Measurements from ENCODE around the gene MBD3L5. TPM values are rescaled to one million over a fixed set of nuclear protein-coding genes. Genes with fewer than 3 reads are reported as not detected.
"Not testable (repeated sequence)": the region's sequence is repeated elsewhere in the genome, so short reads cannot be mapped to it uniquely, and the experiment has no call there.

MBD3L5 gene
- total RNA-seq, 1 donor from 2014 or later = not detected

DNA sequence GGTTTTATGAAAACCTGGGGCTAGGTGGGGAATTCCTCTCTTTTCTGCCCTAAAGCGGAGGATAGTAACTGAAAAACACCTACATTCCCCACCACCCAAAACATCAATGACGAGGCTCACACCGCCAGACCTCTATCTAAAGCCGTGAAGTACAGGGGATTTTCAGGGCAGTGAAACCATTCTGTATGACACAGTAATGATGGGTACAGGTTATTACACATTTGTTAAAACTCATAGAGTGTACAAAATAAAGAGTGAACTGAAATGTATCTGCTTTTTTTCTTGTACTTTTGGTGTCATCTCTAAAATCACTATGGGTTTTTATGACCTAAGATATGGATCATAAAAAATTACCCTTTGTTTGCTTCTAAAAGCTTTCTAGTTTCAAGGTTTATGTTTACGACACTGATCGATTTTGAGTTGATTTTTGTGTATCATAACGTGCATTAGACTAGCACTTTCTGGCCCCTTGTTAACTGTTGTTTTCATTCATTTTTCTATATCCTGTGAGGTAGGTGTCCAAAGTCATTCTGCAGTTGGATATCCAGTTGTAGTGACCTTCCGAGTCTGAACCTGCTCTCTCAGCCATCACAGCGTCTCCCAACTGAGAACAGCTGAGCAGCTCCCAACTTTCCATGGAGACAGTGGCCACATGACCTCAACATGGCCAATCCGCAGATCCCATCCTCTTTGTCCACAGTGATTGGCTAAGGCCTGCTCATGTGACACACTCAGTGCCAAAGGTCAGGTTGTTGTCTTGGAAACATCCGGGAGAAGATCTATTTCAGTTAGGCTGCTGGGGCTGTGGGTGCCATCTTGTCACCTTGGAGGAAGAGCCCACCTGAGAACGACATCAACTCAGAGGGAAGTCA lies 19.4 kb upstream of the MBD3L5 start:
- Mint-ChIP-seq H3K9me3 (peaks cover 8% of the 10 kb centered on the region), H3K27me3 (ENCODE audit: low read depth) (no peaks in the 10 kb centered on the region), H3K4me3 (ENCODE audit: low read depth) (no peak overlapping the region), H3K4me1 (ENCODE audit: low read depth) (peaks cover 38% of the 10 kb centered on the region), H3K36me3 (ENCODE audit: low read depth) (no peaks in the 10 kb centered on the region), H3K27ac (peak overlapping the region; percentile 78)
- intact Hi-C loops (cut with micrococcal nuclease) = no loop called here
- no peak for DNase-seq (ENCODE audit: low spot score)

DNA sequence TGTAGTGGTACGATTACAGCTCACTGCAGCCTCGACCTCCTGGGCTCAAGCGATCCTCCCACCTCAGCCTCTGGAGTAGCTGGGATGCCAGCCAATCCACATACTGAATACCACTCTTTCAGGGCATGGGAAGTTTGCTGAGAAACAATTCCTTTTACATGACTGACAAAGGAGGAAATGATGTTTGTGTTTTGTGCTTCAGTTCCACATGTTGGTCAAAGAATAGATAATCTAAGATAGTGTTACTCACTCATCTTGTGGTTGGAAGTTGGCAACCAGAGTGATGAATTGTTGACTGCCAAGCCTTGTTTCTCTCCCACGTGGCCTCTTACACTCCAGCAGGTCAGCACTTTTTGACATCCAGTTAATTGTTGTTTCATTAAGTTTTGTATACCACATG lies 16.7 kb upstream of the MBD3L5 start:
- intact Hi-C loops (cut with micrococcal nuclease) = no loop called here
- Mint-ChIP-seq H3K27me3 (ENCODE audit: low read depth) (no peaks in the 10 kb centered on the region), H3K4me1 (ENCODE audit: low read depth) (peaks cover 32% of the 10 kb centered on the region), H3K36me3 (ENCODE audit: low read depth) (no peaks in the 10 kb centered on the region), H3K27ac (peak overlapping the region; percentile 62), H3K9me3 (peaks cover 8% of the 10 kb centered on the region), H3K4me3 (ENCODE audit: low read depth) (no peak overlapping the region)
- DNase-seq (ENCODE audit: low spot score) = no peak

DNA sequence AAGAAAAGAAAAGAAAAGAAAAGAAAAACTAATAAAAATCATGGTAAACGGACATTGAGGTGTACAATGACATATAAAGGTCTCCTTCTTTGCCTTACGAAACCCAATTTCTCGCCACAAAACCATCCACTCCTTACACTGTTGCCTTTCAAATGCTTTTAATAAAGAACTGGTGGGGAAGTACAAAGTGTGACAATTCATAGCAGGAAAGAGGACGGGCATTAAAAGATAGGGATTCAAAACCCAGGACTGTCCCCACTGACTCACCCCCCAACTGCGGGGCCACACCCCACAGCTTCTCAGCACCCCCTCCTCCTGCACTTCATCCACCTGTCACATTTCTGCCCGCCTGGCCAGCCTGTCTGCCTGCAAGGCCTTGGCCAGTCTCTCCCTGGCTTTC lies 11.6 kb upstream of the MBD3L5 start:
- H3K4me1 Mint-ChIP-seq (ENCODE audit: low read depth) = peaks cover 7% of the 10 kb centered on the region

DNA sequence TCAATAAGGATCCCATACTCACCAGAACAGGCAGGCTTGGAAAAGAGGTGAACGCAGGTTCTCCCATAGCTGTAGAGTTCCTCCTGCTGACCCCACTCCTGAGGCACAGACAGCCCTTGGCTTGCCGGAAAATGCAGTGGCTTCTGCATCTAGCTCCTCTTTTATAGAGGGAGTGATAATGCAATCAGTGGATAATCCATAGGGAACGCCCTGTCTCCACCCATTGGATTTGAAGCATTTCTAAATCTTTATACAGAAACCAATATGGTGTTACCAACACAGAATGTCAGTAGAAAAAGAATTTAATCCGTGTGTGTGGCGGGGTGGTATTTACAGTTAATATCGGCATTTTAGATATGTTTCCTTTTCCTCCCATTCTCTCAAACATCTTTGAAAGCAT lies 9.0 kb upstream of the MBD3L5 start, which contains the start of gene MBD3L2B:
MBD3L2B (minus strand) TSS at position 101 of the 400 bp plus-strand sequence; CDS start at position 67, 34 bp downstream.
- H3K4me3 Mint-ChIP-seq (ENCODE audit: low read depth); H3K36me3 Mint-ChIP-seq (ENCODE audit: low read depth); DNase-seq (ENCODE audit: low spot score); H3K4me1 Mint-ChIP-seq (ENCODE audit: low read depth); H3K9me3 Mint-ChIP-seq; intact Hi-C loops (cut with micrococcal nuclease); H3K27ac Mint-ChIP-seq; H3K27me3 Mint-ChIP-seq (ENCODE audit: low read depth): not testable (repeated sequence)

More for the DNA sequence above, 11.6 kb upstream of the MBD3L5 start:
- H3K27me3 Mint-ChIP-seq (ENCODE audit: low read depth) = no peaks in the 10 kb centered on the region
- H3K4me3 Mint-ChIP-seq (ENCODE audit: low read depth) = no peak overlapping the region
- DNase-seq (ENCODE audit: low spot score) = no peak
- no peaks in the 10 kb centered on the region for H3K36me3 Mint-ChIP-seq (ENCODE audit: low read depth)
- H3K9me3 Mint-ChIP-seq = peaks cover 1% of the 10 kb centered on the region
- no peak overlapping the region for H3K27ac Mint-ChIP-seq
- intact Hi-C loops (cut with micrococcal nuclease) = no loop called here

DNA sequence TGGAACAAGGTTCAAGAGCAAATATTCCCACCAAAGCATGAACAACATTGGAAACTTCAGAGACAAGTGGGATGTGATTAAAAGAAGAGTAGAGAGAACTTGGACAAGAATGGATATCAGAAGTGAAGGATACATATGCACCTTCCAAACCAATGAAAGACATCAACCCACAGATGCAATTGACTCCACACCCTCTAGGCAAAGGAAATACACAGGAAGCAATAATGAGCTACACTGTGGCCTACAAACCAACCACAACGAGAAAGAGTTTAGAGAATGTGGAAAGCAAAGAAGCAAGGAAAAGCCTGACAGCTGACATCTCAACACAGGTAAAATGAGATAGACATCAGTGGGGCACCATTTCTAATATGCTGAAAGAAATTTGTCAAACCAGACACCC lies 1.6 kb upstream of the MBD3L5 start:
- H3K4me3 Mint-ChIP-seq (ENCODE audit: low read depth); H3K27me3 Mint-ChIP-seq (ENCODE audit: low read depth); H3K4me1 Mint-ChIP-seq (ENCODE audit: low read depth); H3K9me3 Mint-ChIP-seq; DNase-seq (ENCODE audit: low spot score); H3K36me3 Mint-ChIP-seq (ENCODE audit: low read depth); H3K27ac Mint-ChIP-seq; intact Hi-C loops (cut with micrococcal nuclease): not testable (repeated sequence)

DNA sequence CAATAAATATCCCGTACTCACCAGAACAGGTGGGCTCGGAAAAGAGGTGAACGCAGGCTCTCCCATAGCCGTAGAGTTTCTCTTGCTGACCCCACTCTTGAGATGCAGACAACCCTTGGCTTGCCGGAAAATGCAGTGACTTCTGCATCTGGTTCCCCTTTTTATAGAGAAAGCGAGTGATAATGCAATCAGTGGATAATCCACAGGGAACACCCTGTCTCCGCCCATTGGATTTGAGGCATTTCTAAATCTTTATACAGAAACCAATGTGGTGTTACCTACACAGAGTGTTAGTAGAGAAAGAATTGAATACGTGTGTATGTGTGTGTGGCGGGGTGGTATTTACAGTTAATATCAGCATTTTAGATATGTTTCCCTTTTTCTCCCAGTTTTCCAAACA lies 9.7 kb downstream of the MBD3L5 start, which contains the start of gene MBD3L4:
MBD3L4 (minus strand) TSS at position 101 of the 400 bp plus-strand sequence; CDS start at position 66, 35 bp downstream.
- H3K27ac Mint-ChIP-seq; H3K36me3 Mint-ChIP-seq (ENCODE audit: low read depth); H3K27me3 Mint-ChIP-seq (ENCODE audit: low read depth); H3K4me3 Mint-ChIP-seq (ENCODE audit: low read depth); intact Hi-C loops (cut with micrococcal nuclease); H3K9me3 Mint-ChIP-seq; H3K4me1 Mint-ChIP-seq (ENCODE audit: low read depth); DNase-seq (ENCODE audit: low spot score): not testable (repeated sequence)

DNA sequence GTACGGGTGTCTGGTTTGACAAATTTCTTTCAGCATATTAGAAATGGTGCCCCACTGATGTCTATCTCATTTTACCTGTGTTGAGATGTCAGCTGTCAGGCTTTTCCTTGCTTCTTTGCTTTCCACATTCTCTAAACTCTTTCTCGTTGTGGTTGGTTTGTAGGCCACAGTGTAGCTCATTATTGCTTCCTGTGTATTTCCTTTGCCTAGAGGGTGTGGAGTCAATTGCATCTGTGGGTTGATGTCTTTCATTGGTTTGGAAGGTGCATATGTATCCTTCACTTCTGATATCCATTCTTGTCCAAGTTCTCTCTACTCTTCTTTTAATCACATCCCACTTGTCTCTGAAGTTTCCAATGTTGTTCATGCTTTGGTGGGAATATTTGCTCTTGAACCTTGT lies 11.2 kb downstream of the MBD3L5 start:
- DNase-seq (ENCODE audit: low spot score); H3K36me3 Mint-ChIP-seq (ENCODE audit: low read depth); intact Hi-C loops (cut with micrococcal nuclease); H3K9me3 Mint-ChIP-seq; H3K4me3 Mint-ChIP-seq (ENCODE audit: low read depth); H3K4me1 Mint-ChIP-seq (ENCODE audit: low read depth); H3K27me3 Mint-ChIP-seq (ENCODE audit: low read depth); H3K27ac Mint-ChIP-seq: not testable (repeated sequence)

DNA sequence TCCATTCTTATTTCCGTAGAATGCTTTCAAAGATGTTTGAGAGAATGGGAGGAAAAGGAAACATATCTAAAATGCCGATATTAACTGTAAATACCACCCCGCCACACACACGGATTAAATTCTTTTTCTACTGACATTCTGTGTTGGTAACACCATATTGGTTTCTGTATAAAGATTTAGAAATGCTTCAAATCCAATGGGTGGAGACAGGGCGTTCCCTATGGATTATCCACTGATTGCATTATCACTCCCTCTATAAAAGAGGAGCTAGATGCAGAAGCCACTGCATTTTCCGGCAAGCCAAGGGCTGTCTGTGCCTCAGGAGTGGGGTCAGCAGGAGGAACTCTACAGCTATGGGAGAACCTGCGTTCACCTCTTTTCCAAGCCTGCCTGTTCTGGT lies 18.6 kb downstream of the MBD3L5 start, which contains the start of gene MBD3L2:
MBD3L2 (plus strand) TSS at position 301 of the 400 bp plus-strand sequence; CDS start at position 354, 53 bp downstream.
- H3K4me1 Mint-ChIP-seq (ENCODE audit: low read depth); H3K27ac Mint-ChIP-seq; H3K9me3 Mint-ChIP-seq; H3K27me3 Mint-ChIP-seq (ENCODE audit: low read depth); H3K36me3 Mint-ChIP-seq (ENCODE audit: low read depth); intact Hi-C loops (cut with micrococcal nuclease); H3K4me3 Mint-ChIP-seq (ENCODE audit: low read depth); DNase-seq (ENCODE audit: low spot score): not testable (repeated sequence)

DNA sequence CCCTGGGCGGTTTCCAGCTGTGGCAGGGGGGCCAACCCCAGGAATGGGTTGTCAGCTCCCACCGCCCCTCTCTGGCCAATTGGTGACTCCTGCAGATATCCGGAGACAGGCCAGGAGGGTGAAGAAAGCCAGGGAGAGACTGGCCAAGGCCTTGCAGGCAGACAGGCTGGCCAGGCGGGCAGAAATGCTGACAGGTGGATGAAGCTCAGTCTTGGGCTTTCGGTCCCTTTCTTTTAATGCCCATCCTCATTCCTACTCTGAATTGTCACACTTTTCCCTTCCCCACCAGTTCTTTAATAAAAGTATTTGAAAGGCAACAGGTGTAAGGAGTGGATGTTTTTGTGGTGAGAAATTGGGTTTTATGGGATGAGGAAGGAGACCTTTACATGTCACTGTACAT lies 21.0 kb downstream of the MBD3L5 start:
- H3K27me3 Mint-ChIP-seq (ENCODE audit: low read depth); H3K36me3 Mint-ChIP-seq (ENCODE audit: low read depth); intact Hi-C loops (cut with micrococcal nuclease); H3K4me1 Mint-ChIP-seq (ENCODE audit: low read depth); DNase-seq (ENCODE audit: low spot score); H3K27ac Mint-ChIP-seq; H3K9me3 Mint-ChIP-seq; H3K4me3 Mint-ChIP-seq (ENCODE audit: low read depth): not testable (repeated sequence)

DNA sequence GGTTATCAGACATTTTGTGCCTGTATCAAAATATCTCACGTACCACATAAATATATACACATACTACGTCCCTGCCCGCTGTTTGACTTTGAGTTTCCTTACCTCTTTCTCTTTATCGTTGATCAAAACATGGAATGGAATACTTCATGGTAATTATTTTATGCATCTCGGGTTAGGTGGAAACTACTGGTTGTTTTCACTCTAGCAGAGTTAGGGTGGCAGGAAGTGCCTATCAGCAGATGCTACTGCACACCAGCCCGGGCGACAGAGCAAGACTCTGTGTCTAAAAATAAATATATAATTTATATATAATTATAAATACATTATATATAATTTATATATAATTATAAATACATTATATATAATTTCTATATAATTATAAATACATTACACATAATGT lies 22.5 kb downstream of the MBD3L5 start:
- H3K4me3 Mint-ChIP-seq (ENCODE audit: low read depth); H3K36me3 Mint-ChIP-seq (ENCODE audit: low read depth); intact Hi-C loops (cut with micrococcal nuclease); H3K9me3 Mint-ChIP-seq; DNase-seq (ENCODE audit: low spot score); H3K27ac Mint-ChIP-seq; H3K27me3 Mint-ChIP-seq (ENCODE audit: low read depth); H3K4me1 Mint-ChIP-seq (ENCODE audit: low read depth): not testable (repeated sequence)

DNA sequence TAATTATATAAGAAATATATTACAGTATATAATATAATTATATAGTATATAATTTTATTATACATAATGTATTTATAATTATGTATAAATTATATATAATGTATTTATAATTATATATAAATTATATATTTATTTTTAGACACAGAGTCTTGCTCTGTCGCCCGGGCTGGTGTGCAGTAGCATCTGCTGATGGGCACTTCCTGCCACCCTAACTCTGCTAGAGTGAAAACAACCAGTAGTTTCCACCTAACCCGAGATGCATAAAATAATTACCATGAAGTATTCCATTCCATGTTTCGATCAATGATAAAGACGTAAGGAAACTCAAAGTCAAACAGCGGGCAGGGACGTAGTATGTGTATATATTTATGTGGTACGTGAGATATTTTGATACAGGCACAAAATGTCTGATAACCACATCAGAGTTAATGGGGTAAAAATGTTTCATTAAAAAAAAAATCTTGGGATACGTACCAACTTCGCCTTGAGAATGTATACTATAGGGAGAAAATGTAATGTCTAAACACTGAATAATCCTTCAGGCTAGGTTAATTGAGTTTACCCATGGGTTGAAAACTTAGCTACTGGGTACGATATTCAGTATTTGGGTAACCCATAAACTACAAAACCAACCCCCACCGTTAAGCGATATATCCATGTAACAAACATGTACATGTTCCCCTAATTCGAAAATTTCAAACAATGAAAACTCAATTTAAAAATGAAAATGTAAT lies 24.4 kb downstream of the MBD3L5 start:
- H3K4me1 Mint-ChIP-seq (ENCODE audit: low read depth); H3K9me3 Mint-ChIP-seq; intact Hi-C loops (cut with micrococcal nuclease); H3K36me3 Mint-ChIP-seq (ENCODE audit: low read depth); H3K27ac Mint-ChIP-seq; H3K27me3 Mint-ChIP-seq (ENCODE audit: low read depth); DNase-seq (ENCODE audit: low spot score); H3K4me3 Mint-ChIP-seq (ENCODE audit: low read depth): not testable (repeated sequence)

DNA sequence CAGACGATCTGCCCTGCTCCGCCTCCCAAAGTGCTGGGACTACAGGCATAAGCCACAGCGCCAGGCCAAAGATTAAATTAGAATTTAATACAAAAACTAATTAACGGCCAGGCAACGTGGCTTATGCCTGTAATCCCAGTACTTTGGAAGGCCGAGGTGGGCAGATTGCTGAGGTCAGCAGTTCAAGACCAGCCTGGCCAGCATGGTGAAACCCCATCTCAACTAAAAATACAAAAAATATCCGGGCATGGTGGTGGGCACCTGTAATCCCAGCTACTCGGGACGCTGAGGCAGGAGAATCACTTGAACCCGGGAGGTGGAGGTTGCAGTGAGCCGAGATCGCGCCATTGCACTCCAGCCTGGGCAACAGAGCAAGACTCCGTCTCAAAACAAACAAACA lies 25.3 kb downstream of the MBD3L5 start:
- H3K4me3 Mint-ChIP-seq (ENCODE audit: low read depth); H3K27me3 Mint-ChIP-seq (ENCODE audit: low read depth); intact Hi-C loops (cut with micrococcal nuclease); H3K9me3 Mint-ChIP-seq; H3K27ac Mint-ChIP-seq; DNase-seq (ENCODE audit: low spot score); H3K4me1 Mint-ChIP-seq (ENCODE audit: low read depth); H3K36me3 Mint-ChIP-seq (ENCODE audit: low read depth): not testable (repeated sequence)

DNA sequence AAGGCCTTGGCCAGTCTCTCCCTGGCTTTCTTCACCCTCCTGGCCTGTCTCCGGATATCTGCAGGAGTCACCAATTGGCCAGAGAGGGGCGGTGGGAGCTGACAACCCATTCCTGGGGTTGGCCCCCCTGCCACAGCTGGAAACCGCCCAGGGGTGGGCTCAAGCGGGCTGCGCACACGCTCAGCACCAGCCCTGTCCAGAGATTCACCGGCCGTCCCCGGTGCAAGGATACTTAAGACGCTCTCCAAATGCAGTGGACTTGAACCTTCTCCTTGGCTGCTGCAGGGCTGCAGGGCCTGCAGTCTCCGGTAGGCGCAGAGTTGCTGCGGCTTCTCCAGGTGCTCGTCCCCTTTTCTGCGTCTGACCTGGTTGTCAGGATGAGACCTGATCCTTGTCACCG lies 26.0 kb downstream of the MBD3L5 start:
- H3K4me1 Mint-ChIP-seq (ENCODE audit: low read depth); H3K27me3 Mint-ChIP-seq (ENCODE audit: low read depth); H3K9me3 Mint-ChIP-seq; H3K27ac Mint-ChIP-seq; intact Hi-C loops (cut with micrococcal nuclease); H3K36me3 Mint-ChIP-seq (ENCODE audit: low read depth); DNase-seq (ENCODE audit: low spot score); H3K4me3 Mint-ChIP-seq (ENCODE audit: low read depth): not testable (repeated sequence)
